Thymus (tissue), 11 donors: Measurements from ENCODE around the gene SAXO1. TPM values are rescaled to one million over a fixed set of nuclear protein-coding genes. Genes with fewer than 3 reads are reported as not detected.

Experiments used
- DNase-seq, 9 donors: peaks; one replicate each; pipeline ENCODE4 v3.0.0-alpha.2; 2013; ENCODE audit warnings: low spot score in 9 of 9, low read depth in 6 of 9, missing footprints in 1 of 9
- H3K27ac ChIP-seq, 2 donors: one replicate each; pipeline ENCODE4 v1.5.1; 2013; ENCODE audit warnings: control low read depth in 1 of 2, low read depth in 1 of 2, low read length in 1 of 2, mild to moderate bottlenecking in 1 of 2, moderate library complexity in 1 of 2
- H3K27me3 ChIP-seq, 2 donors: one replicate each; pipeline ENCODE4 v1.5.1; 2013; ENCODE audit warnings: low read length in 1 of 2; ENCODE audit not compliant: control insufficient read depth in 2 of 2, insufficient read depth in 1 of 2
- H3K36me3 ChIP-seq, 2 donors: one replicate each; pipeline ENCODE4 v1.5.1; 2013; ENCODE audit warnings: low read length in 1 of 2, mild to moderate bottlenecking in 1 of 2, moderate library complexity in 1 of 2; ENCODE audit not compliant: control insufficient read depth in 2 of 2, insufficient read depth in 2 of 2
- H3K4me1 ChIP-seq, 2 donors: one replicate each; pipeline ENCODE4 v1.5.1; 2013; ENCODE audit warnings: low read length in 2 of 2; ENCODE audit not compliant: control insufficient read depth in 2 of 2, insufficient read depth in 2 of 2
- H3K4me3 ChIP-seq, 2 donors: one replicate each; pipeline ENCODE4 v1.5.1; 2013; ENCODE audit warnings: low read length in 2 of 2, control low read depth in 1 of 2, mild to moderate bottlenecking in 1 of 2
- H3K9me3 ChIP-seq, 2 donors: one replicate each; pipeline ENCODE4 v1.5.1; 2013; ENCODE audit warnings: low read length in 1 of 2, mild to moderate bottlenecking in 1 of 2; ENCODE audit not compliant: control insufficient read depth in 2 of 2, insufficient read depth in 1 of 2
- WGBS: extraction: QIAGEN DNeasy Blood & Tissue Kit; methylation state at CpG from one replicate; pipeline ENCODE4 v1.1.7; 2013; 5-methylcytosine and 5-hydroxymethylcytosine counted together
- polyA plus RNA-seq: library from polyadenylated mRNA; stranded (reverse); fragments of 200-250 nt; gene quantifications from one replicate; pipeline ENCODE4 v1.2.3, GENCODE V29; 2013
- total RNA-seq: library from RNA; stranded (reverse); fragments of 120-200 nt; gene quantifications from one replicate; pipeline ENCODE4 v1.2.4, GENCODE V29; 2013
- donor health status: healthy.

Gene SAXO1
- total and polyA plus RNA-seq, 2 donors, result 0.02 to 0.09 TPM

DNA sequence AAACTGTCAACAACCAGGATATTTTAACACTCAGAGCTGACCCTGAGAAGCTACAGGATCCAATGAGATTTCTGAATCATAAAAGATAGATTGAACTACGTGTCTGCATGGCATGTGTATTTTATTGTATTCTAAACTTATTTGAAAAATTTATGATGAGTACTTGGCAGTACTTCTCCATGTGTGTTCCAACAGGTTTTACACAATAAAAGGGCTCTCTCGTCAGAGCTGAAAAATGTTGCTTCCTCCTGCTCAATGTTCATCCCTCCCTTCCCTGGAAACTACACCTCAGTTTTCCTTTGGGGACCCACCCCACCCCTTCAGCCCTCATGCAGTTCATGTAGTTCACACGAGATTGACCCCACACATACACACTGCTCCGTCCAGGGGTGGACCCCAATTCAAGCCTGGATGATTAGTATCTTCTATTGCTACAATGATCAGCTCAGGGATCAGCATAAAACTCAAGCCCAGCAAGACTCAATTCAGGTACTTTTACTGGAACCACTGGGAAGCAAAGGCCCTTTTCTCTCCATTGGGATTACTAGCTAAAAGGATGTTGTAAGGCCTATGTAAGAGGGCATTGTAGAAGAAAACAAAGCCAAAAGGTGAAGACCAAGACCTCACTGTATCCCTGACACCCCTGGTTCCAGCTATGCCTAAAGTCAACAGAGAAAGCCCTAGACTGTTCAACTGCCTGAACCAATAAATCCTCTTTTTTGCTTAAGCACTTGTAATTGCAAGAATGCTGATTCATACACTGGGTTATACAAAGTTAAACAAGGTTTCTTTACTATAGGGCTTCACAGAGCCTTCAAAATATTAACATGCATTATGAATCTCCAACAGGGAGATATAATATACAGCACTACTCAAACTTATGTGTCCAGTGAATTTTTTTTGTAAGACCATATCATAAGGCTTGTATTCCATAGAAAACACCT, 112.6 kb downstream of the SAXO1 start:
- H3K4me1 ChIP-seq, result peaks cover 0 to 13% of the 10 kb centered on the region in 2 donors
- DNase-seq, result no peak
- WGBS, result 89% methylated on average over 4 of the region's 4 CpGs

GRCh38 chr9:18911714-18912342, 121.2 kb downstream of the SAXO1 start:
- H3K4me1 ChIP-seq, result peaks cover 0 to 55% of the 10 kb centered on the region in 2 donors
- no peak overlapping the region for H3K4me3 ChIP-seq
- no peaks in the 10 kb centered on the region for H3K27me3 ChIP-seq
- H3K27ac ChIP-seq, result peak overlapping the region in 1 of 2 donors; percentile 91
- no peaks in the 10 kb centered on the region for H3K9me3 ChIP-seq
- 97% methylated on average over 9 of the region's 9 CpGs for WGBS
- no peak for DNase-seq
- no peaks in the 10 kb centered on the region for H3K36me3 ChIP-seq

More for the DNA sequence above, 112.6 kb downstream of the SAXO1 start:
- Histone ChIP-seq H3K9me3 (no peaks in the 10 kb centered on the region), H3K4me3 (no peak overlapping the region), H3K36me3 (no peaks in the 10 kb centered on the region), H3K27ac (no peak overlapping the region), H3K27me3 (no peaks in the 10 kb centered on the region)

GRCh38 chr9:18910916-18911315, 122.1 kb downstream of the SAXO1 start:
- H3K27ac ChIP-seq, result peak overlapping the region in 1 of 2 donors; percentile 91
- DNase-seq, result peak in 3 of 9 donors; percentile 35 to 71 (median 58)
- no peak overlapping the region for H3K4me3 ChIP-seq
- peaks cover 0 to 65% of the 10 kb centered on the region in 2 donors for H3K4me1 ChIP-seq
- 28% methylated on average over 6 of the region's 6 CpGs for WGBS
- H3K9me3 ChIP-seq, result no peaks in the 10 kb centered on the region
- no peaks in the 10 kb centered on the region for H3K27me3 ChIP-seq
- no peaks in the 10 kb centered on the region for H3K36me3 ChIP-seq

- no peaks in the 10 kb centered on the region for H3K9me3 ChIP-seq
- H3K27me3 ChIP-seq, result no peaks in the 10 kb centered on the region
- no peak for DNase-seq
- H3K27ac ChIP-seq, result peak overlapping the region in 1 of 2 donors; percentile 91
- no peaks in the 10 kb centered on the region for H3K36me3 ChIP-seq
- H3K4me3 ChIP-seq, result no peak overlapping the region
- 89% methylated on average over 2 of the region's 2 CpGs for WGBS
- peaks cover 0 to 69% of the 10 kb centered on the region in 2 donors for H3K4me1 ChIP-seq
Observed at GRCh38 chr9:18910435-18910834, 122.6 kb downstream of the SAXO1 start.

- peak overlapping the region in 1 of 2 donors; percentile 8 for H3K4me3 ChIP-seq
- no peaks in the 10 kb centered on the region for H3K36me3 ChIP-seq
- no peaks in the 10 kb centered on the region for H3K9me3 ChIP-seq
- H3K27me3 ChIP-seq, result no peaks in the 10 kb centered on the region
- WGBS, result 95% methylated on average over 17 of the region's 17 CpGs
- H3K27ac ChIP-seq, result peak overlapping the region in 1 of 2 donors; percentile 88
- H3K4me1 ChIP-seq, result peaks cover 0 to 71% of the 10 kb centered on the region in 2 donors
- DNase-seq, result peak in 6 of 9 donors; percentile 49 to 83 (median 62)
Observed at GRCh38 chr9:18909140-18910018, 123.6 kb downstream of the SAXO1 start.

GRCh38 chr9:18907927-18908625, 124.9 kb downstream of the SAXO1 start:
- WGBS, result 94% methylated on average over 15 of the region's 15 CpGs
- DNase-seq, result peak in 1 of 9 donors; percentile 43

DNA sequence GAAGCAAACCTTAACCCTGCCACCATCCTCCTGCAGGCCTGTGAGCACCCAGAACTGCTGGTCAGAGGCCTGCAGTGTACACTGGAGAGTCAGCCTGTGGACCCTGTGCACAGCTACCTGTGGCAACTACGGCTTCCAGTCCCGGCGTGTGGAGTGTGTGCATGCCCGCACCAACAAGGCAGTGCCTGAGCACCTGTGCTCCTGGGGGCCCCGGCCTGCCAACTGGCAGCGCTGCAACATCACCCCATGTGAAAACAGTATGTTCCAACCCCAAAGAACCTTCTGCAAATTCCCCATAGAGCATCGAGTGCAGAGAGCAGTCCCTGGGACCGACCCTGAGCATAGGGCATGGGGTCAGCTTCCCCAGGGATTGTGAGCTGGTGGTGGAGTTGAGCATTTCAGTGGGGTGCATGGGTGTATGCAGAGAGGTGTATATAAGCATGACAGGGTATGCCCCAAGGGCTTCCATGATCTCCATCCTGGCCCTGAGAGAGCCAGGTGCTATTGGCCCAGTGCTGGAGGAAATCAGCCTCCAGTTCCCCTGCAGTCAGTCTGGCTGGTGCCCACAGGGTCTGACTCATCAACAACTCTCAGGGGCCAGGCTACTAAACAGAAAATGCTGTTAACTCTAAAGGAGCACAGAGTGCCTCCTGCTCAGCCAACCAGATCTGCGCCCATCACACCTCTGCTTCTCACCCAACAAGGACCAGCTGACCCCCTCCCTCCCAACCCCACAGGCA, 126.2 kb downstream of the SAXO1 start:
- no peak for DNase-seq
- no peaks in the 10 kb centered on the region for H3K9me3 ChIP-seq
- H3K27me3 ChIP-seq, result no peaks in the 10 kb centered on the region
- no peaks in the 10 kb centered on the region for H3K36me3 ChIP-seq
- no peak overlapping the region for H3K4me3 ChIP-seq
- 97% methylated on average over 9 of the region's 9 CpGs for WGBS
- H3K4me1 ChIP-seq, result peaks cover 0 to 77% of the 10 kb centered on the region in 2 donors
- H3K27ac ChIP-seq, result peak overlapping the region in 1 of 2 donors; percentile 88

More at GRCh38 chr9:18907927-18908625, 124.9 kb downstream of the SAXO1 start:
- Histone ChIP-seq H3K27me3 (no peaks in the 10 kb centered on the region), H3K4me3 (no peak overlapping the region), H3K36me3 (no peaks in the 10 kb centered on the region), H3K9me3 (no peaks in the 10 kb centered on the region), H3K27ac (peak overlapping the region in 1 of 2 donors; percentile 88), H3K4me1 (peaks cover 0 to 81% of the 10 kb centered on the region in 2 donors)
